ENCODE data around the gene MICAL2.

Gene MICAL2

DNA sequence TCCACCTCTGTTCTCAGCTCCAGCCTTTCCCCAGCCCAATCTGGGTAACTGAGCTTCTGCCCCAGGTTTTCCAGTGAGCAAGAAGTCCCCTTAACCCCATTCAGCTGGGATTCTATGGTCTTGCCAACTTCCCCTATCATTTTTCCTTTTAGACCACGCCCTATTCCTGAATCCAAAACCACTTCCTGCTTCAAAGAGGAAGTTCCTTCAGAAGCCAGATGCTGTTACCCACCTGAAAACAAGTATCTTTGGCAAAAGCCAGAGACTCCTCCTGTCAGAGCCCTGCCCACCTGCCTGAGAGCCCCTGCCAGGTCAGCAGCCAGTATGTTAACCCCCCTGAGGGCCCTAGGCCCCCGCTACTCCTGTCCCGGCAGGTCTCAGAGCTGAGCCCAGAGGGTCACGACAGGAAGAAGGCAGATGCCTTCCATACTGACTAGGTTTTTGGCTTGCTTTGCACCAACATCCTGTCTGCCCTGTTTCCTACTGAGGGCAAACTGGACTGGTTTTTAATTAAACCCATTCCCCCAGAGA is 20.3 kb upstream of the MICAL2 start:
- DNase-seq (ENCODE audit: low read depth), result no peak
- in situ Hi-C loops (cut with HindIII; ENCODE audit: low sequenced_read_pairs), result no loop called here
- no peak overlapping the region for H3K4me3 ChIP-seq (ENCODE audit: low read depth, low read length)
- TF ChIP-seq, protein P1, sequence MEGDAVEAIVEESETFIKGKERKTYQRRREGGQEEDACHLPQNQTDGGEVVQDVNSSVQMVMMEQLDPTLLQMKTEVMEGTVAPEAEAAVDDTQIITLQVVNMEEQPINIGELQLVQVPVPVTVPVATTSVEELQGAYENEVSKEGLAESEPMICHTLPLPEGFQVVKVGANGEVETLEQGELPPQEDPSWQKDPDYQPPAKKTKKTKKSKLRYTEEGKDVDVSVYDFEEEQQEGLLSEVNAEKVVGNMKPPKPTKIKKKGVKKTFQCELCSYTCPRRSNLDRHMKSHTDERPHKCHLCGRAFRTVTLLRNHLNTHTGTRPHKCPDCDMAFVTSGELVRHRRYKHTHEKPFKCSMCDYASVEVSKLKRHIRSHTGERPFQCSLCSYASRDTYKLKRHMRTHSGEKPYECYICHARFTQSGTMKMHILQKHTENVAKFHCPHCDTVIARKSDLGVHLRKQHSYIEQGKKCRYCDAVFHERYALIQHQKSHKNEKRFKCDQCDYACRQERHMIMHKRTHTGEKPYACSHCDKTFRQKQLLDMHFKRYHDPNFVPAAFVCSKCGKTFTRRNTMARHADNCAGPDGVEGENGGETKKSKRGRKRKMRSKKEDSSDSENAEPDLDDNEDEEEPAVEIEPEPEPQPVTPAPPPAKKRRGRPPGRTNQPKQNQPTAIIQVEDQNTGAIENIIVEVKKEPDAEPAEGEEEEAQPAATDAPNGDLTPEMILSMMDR (IDR thresholded peaks at IDR 0.05; ENCODE audit: low read depth, low read length, missing control alignments), result no peak

DNA sequence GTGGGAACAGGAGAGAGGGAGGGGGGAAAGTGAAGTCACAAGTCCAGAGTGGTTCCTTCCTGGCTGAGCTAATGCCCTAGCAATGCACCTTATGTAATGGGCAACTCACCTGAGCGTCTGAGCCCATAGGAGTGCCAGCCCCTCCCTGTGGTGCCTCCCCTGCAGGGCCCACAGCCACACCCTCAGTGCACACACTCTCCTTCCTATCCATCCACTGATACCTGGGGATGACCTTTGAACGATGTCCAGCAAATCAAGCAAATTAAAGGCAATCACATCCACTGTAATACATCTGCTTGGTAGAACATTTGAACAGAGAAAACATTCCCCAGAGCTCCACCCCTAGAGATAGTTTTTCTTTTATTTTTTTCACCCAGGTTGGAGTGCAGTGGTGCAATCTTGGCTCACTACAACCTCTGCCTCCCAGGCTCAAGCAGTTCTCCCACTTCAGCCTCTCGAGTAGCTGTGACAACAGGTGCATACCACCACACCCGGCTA is 19.6 kb upstream of the MICAL2 start:
- no peak for DNase-seq (ENCODE audit: low read depth)

DNA sequence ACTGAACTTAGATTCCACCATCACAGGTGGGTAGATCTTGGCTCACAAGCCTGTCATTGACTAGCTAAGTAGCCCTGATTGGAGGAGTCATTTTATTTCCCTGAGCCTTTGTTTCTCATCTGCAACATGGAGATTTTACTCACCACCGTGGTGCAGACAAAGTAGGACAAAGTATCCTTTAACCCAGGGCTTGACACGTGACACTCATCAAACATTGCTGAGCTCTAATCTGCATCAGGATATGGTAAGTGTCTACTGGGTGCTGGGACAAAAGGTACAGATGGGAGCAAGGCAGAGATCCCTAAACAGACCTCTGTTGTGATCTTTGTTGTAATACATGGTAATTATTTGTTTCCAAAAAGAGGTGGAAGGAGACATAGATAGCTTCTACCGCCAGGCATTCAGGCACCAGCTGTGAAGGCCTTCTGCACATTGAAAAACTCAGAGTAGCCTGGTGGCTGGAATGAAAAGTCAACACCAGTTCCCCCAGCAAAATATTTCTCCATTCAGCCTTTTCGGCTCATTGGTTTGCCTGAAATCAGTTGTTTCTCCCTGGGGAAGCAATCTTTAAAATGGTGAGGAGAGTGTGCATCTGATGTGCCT is 18.3 kb upstream of the MICAL2 start:
- TF ChIP-seq, protein P1 (IDR thresholded peaks at IDR 0.05; ENCODE audit: low read depth, low read length, missing control alignments), result peak; percentile 36
- H3K4me3 ChIP-seq (ENCODE audit: low read depth, low read length), result no peak overlapping the region
- in situ Hi-C loops (cut with HindIII; ENCODE audit: low sequenced_read_pairs), result no loop called here
- no peak for DNase-seq (ENCODE audit: low read depth)

More for the DNA sequence above, 19.6 kb upstream of the MICAL2 start:
- H3K4me3 ChIP-seq (ENCODE audit: low read depth, low read length), result no peak overlapping the region
- TF ChIP-seq, protein P1 (IDR thresholded peaks at IDR 0.05; ENCODE audit: low read depth, low read length, missing control alignments), result no peak
- in situ Hi-C loops (cut with HindIII; ENCODE audit: low sequenced_read_pairs), result no loop called here

DNA sequence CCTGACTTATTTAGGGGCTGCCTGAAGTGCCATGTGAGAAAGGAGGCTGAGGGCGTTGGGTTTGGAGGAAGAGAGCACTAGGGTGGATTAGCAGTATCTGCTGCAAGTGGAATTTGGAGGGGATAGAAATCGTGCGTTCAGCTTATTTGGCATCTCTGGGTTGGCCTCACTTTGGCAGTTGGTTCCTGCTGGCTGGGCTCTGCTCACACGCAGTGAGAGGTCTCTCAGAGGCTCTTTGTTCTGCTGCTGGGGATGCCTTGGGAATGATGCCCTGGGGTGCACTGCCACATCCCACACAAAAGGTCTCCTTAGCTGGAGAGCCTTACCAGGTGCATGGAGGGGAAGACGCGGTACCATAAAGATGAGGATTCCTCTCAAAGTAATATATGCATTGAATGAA is 17.7 kb upstream of the MICAL2 start:
- no peak overlapping the region for H3K4me3 ChIP-seq (ENCODE audit: low read depth, low read length)
- TF ChIP-seq, protein P1 (IDR thresholded peaks at IDR 0.05; ENCODE audit: low read depth, low read length, missing control alignments), result no peak
- in situ Hi-C loops (cut with HindIII; ENCODE audit: low sequenced_read_pairs), result no loop called here
- DNase-seq (ENCODE audit: low read depth), result no peak

DNA sequence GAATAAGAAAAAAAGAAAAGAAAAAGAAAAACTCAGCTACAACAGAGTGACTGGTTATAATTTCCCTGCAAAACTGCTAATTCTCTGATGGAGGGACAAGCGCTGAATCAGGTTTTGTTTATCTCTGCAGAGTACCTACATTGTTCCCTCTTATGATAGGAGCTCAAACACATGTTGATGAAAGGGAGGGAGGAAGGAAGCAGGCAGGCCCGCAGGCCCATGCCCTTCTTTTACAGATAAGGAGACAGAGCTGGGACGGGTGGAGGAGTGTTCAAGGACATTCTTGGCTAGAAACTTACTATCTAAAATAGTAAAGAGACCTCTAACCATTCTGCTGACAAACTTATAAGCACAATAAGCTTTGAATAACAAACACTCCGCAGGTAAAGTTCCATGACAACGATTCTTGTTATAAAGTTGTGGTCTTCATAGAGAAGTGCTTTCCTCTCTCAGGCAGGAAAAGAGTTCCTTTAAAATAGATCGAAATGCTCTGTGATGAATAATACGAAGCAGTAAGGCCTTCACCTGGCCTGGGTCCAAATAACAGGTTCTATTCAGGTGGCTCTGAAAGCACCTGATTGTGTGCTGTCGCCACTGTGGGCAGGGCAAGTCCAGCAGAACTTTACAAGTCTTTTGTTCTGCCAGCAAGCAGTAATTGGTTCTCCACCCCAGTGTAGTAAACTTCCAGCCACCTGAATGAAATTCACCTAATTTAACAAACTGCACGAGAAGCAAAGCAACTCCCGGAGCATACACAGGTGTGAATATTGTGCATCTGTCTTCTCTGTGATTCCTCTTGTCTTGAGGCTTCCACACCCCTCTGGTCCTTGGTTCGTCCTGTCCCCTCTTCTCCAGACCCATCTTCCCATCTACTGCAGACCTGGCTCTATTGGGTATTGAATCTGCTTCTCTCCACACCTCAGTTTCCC is 15.3 kb upstream of the MICAL2 start:
- no peak for DNase-seq (ENCODE audit: low read depth)
- TF ChIP-seq, protein P1 (IDR thresholded peaks at IDR 0.05; ENCODE audit: low read depth, low read length, missing control alignments), result no peak
- no peak overlapping the region for H3K4me3 ChIP-seq (ENCODE audit: low read depth, low read length)
- in situ Hi-C loops (cut with HindIII; ENCODE audit: low sequenced_read_pairs), result no loop called here

DNA sequence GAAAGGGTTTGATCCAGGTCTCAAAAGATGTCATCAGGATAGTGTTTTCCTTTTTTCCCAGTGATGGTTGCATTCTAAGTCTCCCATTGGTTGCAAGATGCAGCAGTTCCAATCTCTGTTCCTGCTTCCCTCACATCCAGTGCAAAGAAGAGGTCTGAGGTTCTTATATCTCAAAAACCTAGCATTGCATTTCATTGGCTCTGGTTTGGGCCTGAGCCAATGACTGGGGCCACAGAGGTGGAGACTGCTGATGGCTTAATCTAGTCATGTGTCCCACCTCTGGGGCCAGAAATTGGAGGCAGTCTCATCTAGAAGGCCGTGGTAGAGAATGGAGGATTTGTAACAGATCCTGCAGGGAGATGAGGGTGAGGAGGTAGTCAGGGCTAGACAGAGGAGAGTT is 13.2 kb upstream of the MICAL2 start:
- in situ Hi-C loops (cut with HindIII; ENCODE audit: low sequenced_read_pairs), result no loop called here
- TF ChIP-seq, protein P1 (IDR thresholded peaks at IDR 0.05; ENCODE audit: low read depth, low read length, missing control alignments), result no peak
- no peak for DNase-seq (ENCODE audit: low read depth)
- H3K4me3 ChIP-seq (ENCODE audit: low read depth, low read length), result no peak overlapping the region
